HEK293 (cell line): Measurements from ENCODE around the gene EPO.

Experiments used
- BCL11A ChIP-seq: fragments of 450-650 bp; formaldehyde crosslinking; IDR thresholded peaks from 2 replicates; pipeline ENCODE4 v1.5.1; 2016; ENCODE audit warnings: low read depth, missing biosample characterization, missing genetic modification characterization
- EGR2 ChIP-seq: fragments of 450-650 bp; formaldehyde crosslinking; IDR thresholded peaks from 2 replicates; pipeline ENCODE4 v1.5.1; 2016; ENCODE audit warnings: low read depth, missing biosample characterization, missing genetic modification characterization
- GFI1B ChIP-seq: fragments of 450-650 bp; formaldehyde crosslinking; IDR thresholded peaks from 2 replicates; pipeline ENCODE4 v1.5.1; 2016; ENCODE audit warnings: missing biosample characterization, missing genetic modification characterization
- GLIS2 ChIP-seq: fragments of 450-650 bp; formaldehyde crosslinking; IDR thresholded peaks from 2 replicates; pipeline ENCODE4 v1.5.1; 2016; ENCODE audit warnings: missing biosample characterization, missing genetic modification characterization
- HOXD13 ChIP-seq: sonication (generic); formaldehyde crosslinking; IDR thresholded peaks from 2 replicates; pipeline ENCODE4 v1.8.0; 2022; ENCODE audit warnings: missing genetic modification reagents, borderline replicate concordance
- PRDM4 ChIP-seq: fragments of 450-650 bp; formaldehyde crosslinking; IDR thresholded peaks from 2 replicates; pipeline ENCODE4 v1.5.1; 2017; ENCODE audit warnings: missing biosample characterization, missing genetic modification characterization
- REST ChIP-seq: fragments of 450-650 bp; formaldehyde crosslinking; IDR thresholded peaks from 2 replicates; pipeline ENCODE4 v1.5.1; 2016; ENCODE audit warnings: missing biosample characterization, missing genetic modification characterization
- YY2 ChIP-seq: fragments of 450-650 bp; formaldehyde crosslinking; IDR thresholded peaks from 2 replicates; pipeline ENCODE4 v1.5.1; 2016; ENCODE audit warnings: missing biosample characterization, missing genetic modification characterization
- ZBTB10 ChIP-seq: fragments of 450-650 bp; formaldehyde crosslinking; IDR thresholded peaks from 2 replicates; pipeline ENCODE4 v1.5.1; 2016; ENCODE audit warnings: missing biosample characterization, missing genetic modification characterization
- ZBTB20 ChIP-seq: fragments of 450-650 bp; formaldehyde crosslinking; IDR thresholded peaks from 2 replicates; pipeline ENCODE4 v1.5.1; 2016; ENCODE audit warnings: missing biosample characterization, missing genetic modification characterization
- ZBTB21 ChIP-seq: fragments of 450-650 bp; formaldehyde crosslinking; IDR thresholded peaks from 2 replicates; pipeline ENCODE4 v1.5.1; 2017; ENCODE audit warnings: missing biosample characterization, missing genetic modification characterization
- ZFP3 ChIP-seq: fragments of 450-650 bp; formaldehyde crosslinking; IDR thresholded peaks from 2 replicates; pipeline ENCODE4 v1.5.1; 2016; ENCODE audit warnings: low read depth, missing biosample characterization, missing genetic modification characterization
- ZFP37 ChIP-seq: fragments of 450-650 bp; formaldehyde crosslinking; IDR thresholded peaks from 2 replicates; pipeline ENCODE4 v1.5.1; 2016; ENCODE audit warnings: missing biosample characterization, missing genetic modification characterization
- ZNF10 ChIP-seq: fragments of 450-650 bp; formaldehyde crosslinking; IDR thresholded peaks from 2 replicates; pipeline ENCODE4 v1.5.1; 2017; ENCODE audit warnings: missing biosample characterization, missing genetic modification characterization
- ZNF132 ChIP-seq: fragments of 450-650 bp; formaldehyde crosslinking; IDR thresholded peaks from 2 replicates; pipeline ENCODE4 v1.5.1; 2017; ENCODE audit warnings: missing biosample characterization, missing genetic modification characterization, borderline replicate concordance
- ZNF138 ChIP-seq: fragments of 450-650 bp; formaldehyde crosslinking; IDR thresholded peaks from 2 replicates; pipeline ENCODE4 v1.5.1; 2016; ENCODE audit warnings: missing biosample characterization, missing genetic modification characterization, borderline replicate concordance
- ZNF157 ChIP-seq: fragments of 450-650 bp; formaldehyde crosslinking; IDR thresholded peaks from 2 replicates; pipeline ENCODE4 v1.5.1; 2016; ENCODE audit warnings: missing biosample characterization, missing genetic modification characterization
- ZNF184 ChIP-seq: fragments of 450-650 bp; IDR thresholded peaks from 2 replicates; pipeline ENCODE4 v1.5.1; 2018; ENCODE audit warnings: missing biosample characterization, mild to moderate bottlenecking, missing genetic modification characterization
- ZNF24 ChIP-seq: fragments of 450-650 bp; formaldehyde crosslinking; IDR thresholded peaks from 2 replicates; pipeline ENCODE4 v1.5.1; 2016; ENCODE audit warnings: missing biosample characterization, missing genetic modification characterization
- ZNF26 ChIP-seq: fragments of 450-650 bp; formaldehyde crosslinking; IDR thresholded peaks from 2 replicates; pipeline ENCODE4 v1.5.1; 2016; ENCODE audit warnings: missing biosample characterization, missing genetic modification characterization
- ZNF292 ChIP-seq: fragments of 450-650 bp; formaldehyde crosslinking; IDR thresholded peaks from 2 replicates; pipeline ENCODE4 v1.5.1; 2016; ENCODE audit warnings: low read depth, missing biosample characterization, missing genetic modification characterization, borderline replicate concordance
- ZNF391 ChIP-seq: fragments of 450-650 bp; formaldehyde crosslinking; IDR thresholded peaks from 2 replicates; pipeline ENCODE4 v1.5.1; 2016; ENCODE audit warnings: low read depth, missing biosample characterization, missing genetic modification characterization, borderline replicate concordance
- ZNF423 ChIP-seq: fragments of 450-650 bp; formaldehyde crosslinking; IDR thresholded peaks from 2 replicates; pipeline ENCODE4 v1.5.1; 2016; ENCODE audit warnings: missing biosample characterization, missing genetic modification characterization
- ZNF433 ChIP-seq: fragments of 450-650 bp; formaldehyde crosslinking; IDR thresholded peaks from 2 replicates; pipeline ENCODE4 v1.5.1; 2016; ENCODE audit warnings: missing biosample characterization, missing genetic modification characterization, low read depth
- ZNF510 ChIP-seq: fragments of 450-650 bp; formaldehyde crosslinking; IDR thresholded peaks from 2 replicates; pipeline ENCODE4 v1.5.1; 2018; ENCODE audit warnings: mild to moderate bottlenecking, missing genetic modification characterization, missing biosample characterization; ENCODE audit not compliant: insufficient replicate concordance
- ZNF529 ChIP-seq: fragments of 450-650 bp; formaldehyde crosslinking; IDR thresholded peaks from 2 replicates; pipeline ENCODE4 v1.5.1; 2017; ENCODE audit warnings: missing genetic modification characterization, missing biosample characterization; ENCODE audit not compliant: insufficient replicate concordance
- ZNF544 ChIP-seq: fragments of 450-650 bp; formaldehyde crosslinking; IDR thresholded peaks from 2 replicates; pipeline ENCODE4 v1.5.0; 2017; ENCODE audit warnings: missing biosample characterization, missing genetic modification characterization
- ZNF623 ChIP-seq: fragments of 450-650 bp; formaldehyde crosslinking; IDR thresholded peaks from 2 replicates; pipeline ENCODE4 v1.5.1; 2016; ENCODE audit warnings: missing biosample characterization, missing genetic modification characterization
- ZNF624 ChIP-seq: fragments of 450-650 bp; formaldehyde crosslinking; IDR thresholded peaks from 2 replicates; pipeline ENCODE4 v1.5.1; 2017; ENCODE audit warnings: missing biosample characterization, missing genetic modification characterization
- ZNF654 ChIP-seq: fragments of 450-650 bp; formaldehyde crosslinking; IDR thresholded peaks from 2 replicates; pipeline ENCODE4 v1.5.1; 2016; ENCODE audit warnings: low read depth, missing biosample characterization, missing genetic modification characterization
- ZSCAN16 ChIP-seq: fragments of 450-650 bp; formaldehyde crosslinking; IDR thresholded peaks from 2 replicates; pipeline ENCODE4 v1.5.1; 2016; ENCODE audit warnings: missing biosample characterization, missing genetic modification characterization

EPO gene

GRCh38 chr7:100673302-100673941 is 46.8 kb upstream of the EPO start, which contains the start of gene GNB2 (continued):
- no peak for TF ChIP-seq ZNF624 (tag by site-specific recombination)
- TF ChIP-seq ZNF433 (tag by site-specific recombination) = no peak
- no peak for TF ChIP-seq ZNF26 (tag by site-specific recombination)
- TF ChIP-seq ZNF132 (tag by site-specific recombination) = no peak
- TF ChIP-seq ZSCAN16 (tag by site-specific recombination) = no peak
- TF ChIP-seq HOXD13 (CRISPR knock-in tag) = no peak
- no peak for TF ChIP-seq ZNF544
- peak; percentile 56 for TF ChIP-seq REST (tag by site-specific recombination)
- no peak for TF ChIP-seq ZNF529 (tag by site-specific recombination)
- peak; percentile 77; the same call in 1 of the 2 replicates for TF ChIP-seq ZNF184 (tag by site-specific recombination)
- TF ChIP-seq GLIS2 (tag by site-specific recombination) = peak; percentile 69; the same call in 1 of the 2 replicates
- TF ChIP-seq PRDM4 (tag by site-specific recombination) = peak; percentile 53
- TF ChIP-seq ZNF138 (tag by site-specific recombination) = no peak
- TF ChIP-seq YY2 = peak; percentile 73; the same call in 1 of the 2 replicates
- no peak for TF ChIP-seq ZNF623 (tag by site-specific recombination)
- TF ChIP-seq ZNF654 (tag by site-specific recombination) = no peak
- TF ChIP-seq ZFP3 (tag by site-specific recombination) = 0 out of 2 replicates have a peak, but pooled peaks have one; percentile 11
- TF ChIP-seq ZNF24 = peak; percentile 96
- TF ChIP-seq BCL11A (tag by site-specific recombination) = no peak
- peak; percentile 60; the same call in 1 of the 2 replicates for TF ChIP-seq ZBTB20
- peak; percentile 94; the same call in 1 of the 2 replicates for TF ChIP-seq ZNF391 (tag by site-specific recombination)
- TF ChIP-seq ZNF292 (tag by site-specific recombination) = no peak
- TF ChIP-seq EGR2 (tag by site-specific recombination) = no peak
- TF ChIP-seq ZNF510 (tag by site-specific recombination) = no peak
- peak; percentile 96 for TF ChIP-seq ZBTB10 (tag by site-specific recombination)
- 0 out of 2 replicates have a peak, but pooled peaks have one; percentile 76 for TF ChIP-seq ZNF10 (tag by site-specific recombination)
- no peak for TF ChIP-seq ZNF157
- TF ChIP-seq ZNF423 (tag by site-specific recombination) = 0 out of 2 replicates have a peak, but pooled peaks have one; percentile 35
- TF ChIP-seq ZBTB21 (tag by site-specific recombination) = peak; percentile 72
- peak; percentile 79; the same call in 1 of the 2 replicates for TF ChIP-seq GFI1B (tag by site-specific recombination)
- TF ChIP-seq ZFP37 (tag by site-specific recombination) = peak; percentile 82
